ENCODE data around the gene ZNRF1. TPM values are rescaled to one million over a fixed set of nuclear protein-coding genes. Genes with fewer than 3 reads are reported as not detected.

ZNRF1 gene
- polyA plus RNA-seq, 1 experiment, result 24.1 TPM

GRCh38 chr16:75059411-75059810 lies 60.6 kb downstream of the ZNRF1 start:
- H3K36me3 ChIP-seq (ENCODE audit: control insufficient read depth, insufficient read depth, low read length), result no peaks in the 10 kb centered on the region
- no peaks in the 10 kb centered on the region for H3K27me3 ChIP-seq (ENCODE audit: control insufficient read depth, insufficient read depth, low read length)
- no peak overlapping the region for H3K4me3 ChIP-seq (ENCODE audit: low read depth, low read length)
- DNase-seq (ENCODE audit: low read depth), result no peak
- ChIA-PET CTCF (no interaction called here), POLR2A (no interaction called here)
- TF ChIP-seq, protein P1, sequence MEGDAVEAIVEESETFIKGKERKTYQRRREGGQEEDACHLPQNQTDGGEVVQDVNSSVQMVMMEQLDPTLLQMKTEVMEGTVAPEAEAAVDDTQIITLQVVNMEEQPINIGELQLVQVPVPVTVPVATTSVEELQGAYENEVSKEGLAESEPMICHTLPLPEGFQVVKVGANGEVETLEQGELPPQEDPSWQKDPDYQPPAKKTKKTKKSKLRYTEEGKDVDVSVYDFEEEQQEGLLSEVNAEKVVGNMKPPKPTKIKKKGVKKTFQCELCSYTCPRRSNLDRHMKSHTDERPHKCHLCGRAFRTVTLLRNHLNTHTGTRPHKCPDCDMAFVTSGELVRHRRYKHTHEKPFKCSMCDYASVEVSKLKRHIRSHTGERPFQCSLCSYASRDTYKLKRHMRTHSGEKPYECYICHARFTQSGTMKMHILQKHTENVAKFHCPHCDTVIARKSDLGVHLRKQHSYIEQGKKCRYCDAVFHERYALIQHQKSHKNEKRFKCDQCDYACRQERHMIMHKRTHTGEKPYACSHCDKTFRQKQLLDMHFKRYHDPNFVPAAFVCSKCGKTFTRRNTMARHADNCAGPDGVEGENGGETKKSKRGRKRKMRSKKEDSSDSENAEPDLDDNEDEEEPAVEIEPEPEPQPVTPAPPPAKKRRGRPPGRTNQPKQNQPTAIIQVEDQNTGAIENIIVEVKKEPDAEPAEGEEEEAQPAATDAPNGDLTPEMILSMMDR (IDR thresholded peaks at IDR 0.05; ENCODE audit: insufficient read depth, low read depth, low read length), result no peak

DNA sequence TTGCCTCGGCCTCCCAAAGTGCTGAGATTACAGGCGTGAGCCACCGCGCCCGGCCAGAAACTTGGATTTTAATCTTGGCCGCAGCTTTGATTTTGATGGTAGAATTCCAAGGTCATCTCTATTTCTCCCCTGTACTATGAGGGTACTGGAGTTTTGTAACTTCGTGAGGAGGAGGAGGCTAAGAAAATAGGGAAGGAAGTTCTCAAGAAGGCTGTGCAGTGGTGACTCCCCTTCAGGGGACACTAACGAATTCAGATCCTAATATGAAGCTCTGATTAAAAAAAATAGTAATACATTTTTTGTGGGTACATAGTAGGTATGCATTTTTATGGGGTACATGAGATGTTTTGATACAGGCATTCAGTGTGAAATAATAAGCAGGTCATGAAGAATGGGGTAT lies 61.9 kb downstream of the ZNRF1 start:
- H3K4me3 ChIP-seq (ENCODE audit: low read depth, low read length), result no peak overlapping the region
- CTCF ChIA-PET, result interaction anchor here (1.4 kb wide), 1 partner anchor 10 kb away, joined by 3 read pairs; no protein-coding TSS in a partner anchor
- H3K36me3 ChIP-seq (ENCODE audit: control insufficient read depth, insufficient read depth, low read length), result no peaks in the 10 kb centered on the region
- no peaks in the 10 kb centered on the region for H3K27me3 ChIP-seq (ENCODE audit: control insufficient read depth, insufficient read depth, low read length)
- POLR2A ChIA-PET, result no interaction called here
- DNase-seq (ENCODE audit: low read depth), result no peak
- TF ChIP-seq, protein P1 (IDR thresholded peaks at IDR 0.05; ENCODE audit: insufficient read depth, low read depth, low read length), result no peak

DNA sequence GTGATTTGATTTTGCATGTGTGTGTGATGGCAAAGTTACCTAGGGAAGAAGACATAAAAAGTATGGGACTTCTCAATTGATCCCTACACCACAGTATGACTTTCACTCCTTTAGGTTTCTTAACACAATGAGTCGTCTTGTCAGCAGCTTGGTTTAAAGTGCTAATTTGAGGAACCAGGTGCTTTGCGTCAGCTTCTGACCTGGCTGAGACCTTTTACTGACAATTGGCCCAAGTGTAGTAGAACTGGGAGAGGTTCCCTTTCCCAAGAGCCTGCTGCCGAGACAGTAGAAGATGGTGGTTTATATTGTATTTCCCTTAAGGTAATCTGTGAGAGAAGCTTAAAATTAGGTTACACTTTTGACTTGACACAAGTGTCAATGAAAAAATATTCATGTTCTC lies 62.8 kb downstream of the ZNRF1 start:
- POLR2A ChIA-PET, result no interaction called here
- no peaks in the 10 kb centered on the region for H3K36me3 ChIP-seq (ENCODE audit: control insufficient read depth, insufficient read depth, low read length)
- CTCF ChIA-PET, result interaction anchor here (0.6 kb wide), 1 partner anchor 349 kb away, joined by 3 read pairs; no protein-coding TSS in a partner anchor
- TF ChIP-seq, protein P1 (IDR thresholded peaks at IDR 0.05; ENCODE audit: insufficient read depth, low read depth, low read length), result no peak
- no peaks in the 10 kb centered on the region for H3K27me3 ChIP-seq (ENCODE audit: control insufficient read depth, insufficient read depth, low read length)
- DNase-seq (ENCODE audit: low read depth), result no peak
- no peak overlapping the region for H3K4me3 ChIP-seq (ENCODE audit: low read depth, low read length)

GRCh38 chr16:75062135-75062975 lies 63.5 kb downstream of the ZNRF1 start:
- ChIA-PET CTCF (no interaction called here), POLR2A (no interaction called here)
- Histone ChIP-seq H3K36me3 (ENCODE audit: control insufficient read depth, insufficient read depth, low read length) (no peaks in the 10 kb centered on the region), H3K27me3 (ENCODE audit: control insufficient read depth, insufficient read depth, low read length) (no peaks in the 10 kb centered on the region), H3K4me3 (ENCODE audit: low read depth, low read length) (no peak overlapping the region)
- TF ChIP-seq, protein P1 (IDR thresholded peaks at IDR 0.05; ENCODE audit: insufficient read depth, low read depth, low read length), result no peak
- DNase-seq (ENCODE audit: low read depth), result no peak

GRCh38 chr16:75062976-75063346 lies 64.1 kb downstream of the ZNRF1 start:
- Histone ChIP-seq H3K27me3 (ENCODE audit: control insufficient read depth, insufficient read depth, low read length) (no peaks in the 10 kb centered on the region), H3K4me3 (ENCODE audit: low read depth, low read length) (no peak overlapping the region), H3K36me3 (ENCODE audit: control insufficient read depth, insufficient read depth, low read length) (no peaks in the 10 kb centered on the region)
- ChIA-PET POLR2A (no interaction called here), CTCF (no interaction called here)
- TF ChIP-seq, protein P1 (IDR thresholded peaks at IDR 0.05; ENCODE audit: insufficient read depth, low read depth, low read length), result no peak
- no peak for DNase-seq (ENCODE audit: low read depth)
